CD4-positive, alpha-beta T cell treated with Interleukin-15 for 1 hour (primary cell): Measurements from ENCODE around the gene ODF2.

Source experiments
- DNase-seq: peaks from one replicate; pipeline ENCODE4 v3.0.0-alpha.2; 2020

Gene ODF2

DNA sequence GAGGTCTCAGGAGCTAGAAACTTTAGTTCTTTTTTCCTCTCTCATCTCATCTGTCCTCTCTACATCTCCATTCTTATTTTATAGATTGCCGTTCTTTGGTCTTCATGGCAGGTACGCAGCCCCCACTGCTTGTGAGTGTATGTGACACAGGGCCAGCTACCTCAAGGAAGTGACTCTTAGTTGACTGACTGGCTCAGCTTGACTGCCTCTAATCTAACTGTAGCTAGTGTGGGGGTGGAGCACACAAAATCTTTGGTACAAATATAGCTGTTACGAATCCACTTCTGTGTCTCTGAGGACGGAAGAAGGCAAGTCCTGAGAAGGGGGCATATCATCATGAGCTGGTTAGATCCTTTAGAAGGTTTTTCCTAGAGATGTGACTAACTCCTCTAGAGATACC, 76.8 kb downstream of the ODF2 start:
- DNase-seq: no peak

DNA sequence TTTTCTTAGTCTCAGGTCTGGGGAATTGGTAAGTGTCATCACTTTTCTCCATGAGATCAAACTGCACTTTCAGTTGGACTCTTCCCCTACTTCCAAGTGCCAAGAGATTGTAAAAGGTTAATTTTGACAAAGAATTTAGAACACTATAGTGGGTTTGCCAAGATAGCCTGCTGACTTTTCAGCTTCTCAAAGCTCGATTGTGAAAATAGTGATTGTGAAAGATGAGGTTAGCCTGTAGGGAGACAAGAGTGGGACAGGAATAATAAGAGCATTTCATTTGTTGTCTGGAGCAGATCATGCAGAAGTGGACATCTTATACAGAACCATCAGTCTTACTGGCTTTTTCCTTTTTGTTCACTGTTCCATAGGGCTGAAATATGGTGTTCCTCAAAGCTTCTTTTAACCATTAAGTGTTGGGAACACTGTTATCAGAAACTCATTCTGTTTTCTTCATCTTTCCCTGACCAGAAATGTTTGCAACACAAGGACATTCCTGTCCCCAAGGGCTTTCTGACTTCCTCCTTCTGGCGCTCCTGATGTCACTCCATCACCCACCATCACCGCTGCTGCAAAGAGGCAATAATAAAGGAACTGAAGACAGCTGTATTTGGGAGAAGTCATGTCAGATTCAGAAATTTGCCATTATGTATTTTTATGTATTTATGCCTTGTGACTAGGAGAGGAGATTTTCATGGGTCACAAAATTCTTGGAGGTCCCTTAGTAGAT, 85.0 kb downstream of the ODF2 start:
- DNase-seq: no peak

DNA sequence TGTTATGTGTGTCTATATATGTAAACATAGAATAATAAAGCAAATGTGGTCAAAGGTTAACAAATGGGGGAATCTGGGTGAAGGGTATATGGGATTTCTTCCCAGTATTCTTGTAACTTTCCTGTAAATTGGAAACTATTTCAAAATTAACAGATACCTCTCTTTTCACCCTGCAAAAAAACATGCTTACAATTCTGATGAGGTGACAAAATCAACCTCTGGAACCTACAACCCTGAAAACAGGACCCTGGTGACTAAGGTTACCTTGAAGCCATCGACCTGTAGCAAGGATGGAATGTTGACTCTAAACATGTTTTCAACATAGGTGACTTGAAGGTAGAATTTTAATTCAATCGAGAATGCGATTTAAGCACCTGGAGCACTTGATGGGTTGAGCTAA, 90.7 kb downstream of the ODF2 start:
- DNase-seq: no peak

DNA sequence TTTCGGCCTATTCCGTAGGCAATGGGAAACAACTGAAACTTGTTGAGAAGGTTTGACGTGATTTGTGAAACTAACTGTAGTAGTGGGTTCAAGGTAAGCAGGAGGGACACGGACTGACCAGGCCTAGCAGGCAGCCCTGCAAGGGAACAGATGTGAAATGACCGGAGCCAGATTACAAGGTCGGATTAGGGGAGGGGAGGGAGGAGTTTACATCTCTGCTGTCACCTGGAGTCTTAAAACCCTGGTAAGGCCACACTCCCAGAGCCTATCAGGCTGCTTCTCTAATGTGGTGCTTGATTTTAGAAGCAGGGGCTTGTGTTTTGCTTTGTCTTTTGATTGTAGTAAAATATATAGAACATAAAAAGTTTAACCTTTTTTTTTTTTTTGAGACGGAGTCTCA, 93.1 kb downstream of the ODF2 start:
- DNase-seq: no peak

DNA sequence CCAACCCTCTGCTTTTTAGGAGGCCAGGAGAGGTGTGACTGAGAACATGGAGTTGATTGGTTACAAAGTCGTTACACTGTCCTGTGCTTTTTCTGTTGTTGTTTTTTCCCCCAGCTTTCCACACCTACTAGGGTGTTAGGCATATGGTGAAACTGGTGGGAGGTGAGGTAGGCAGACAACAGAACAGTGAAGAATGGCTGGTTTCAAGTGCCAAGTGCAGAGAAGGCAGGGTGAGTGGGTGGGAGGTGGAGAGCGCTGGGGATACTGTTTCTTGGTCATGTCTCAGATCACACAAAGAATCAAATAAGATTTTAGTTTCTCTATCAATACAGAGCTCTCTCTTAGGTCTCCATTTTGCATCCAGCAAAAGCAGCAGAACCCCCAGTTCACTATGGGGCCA, 94.4 kb downstream of the ODF2 start:
- DNase-seq: no peak
